Brain pericyte (primary cell): ENCODE data around the gene TMEM184B.
A peak's percentile ranks its signal among the peaks of the same experiment; 100 is the strongest.
"Not testable (repeated sequence)": the region's sequence is repeated elsewhere in the genome, so short reads cannot be mapped to it uniquely, and the experiment has no call there.

Experiments
- DNase-seq: peaks from one replicate; pipeline ENCODE4 v3.0.0-alpha.2; 2012; ENCODE audit warnings: low read depth, low spot score

The TMEM184B gene

GRCh38 chr22:38181453-38182200 lies 91.2 kb downstream of the TMEM184B start, which contains the start of gene PLA2G6:
TSS of gene PLA2G6 (minus strand) at chr22:38181830. CDS start at chr22:38169426, 12,404 bp downstream.
- peak; percentile 96 for DNase-seq

- DNase-seq: no peak
Measured at GRCh38 chr22:38180841-38181452, 91.9 kb downstream of the TMEM184B start.

- not testable (repeated sequence) for DNase-seq
Measured at GRCh38 chr22:38178605-38178937, 94.2 kb downstream of the TMEM184B start.

- DNase-seq: no peak
Measured at GRCh38 chr22:38177926-38178604, 94.7 kb downstream of the TMEM184B start.

GRCh38 chr22:38177571-38177925 lies 95.3 kb downstream of the TMEM184B start:
- DNase-seq: not testable (repeated sequence)

GRCh38 chr22:38177044-38177443 lies 95.8 kb downstream of the TMEM184B start:
- no peak for DNase-seq

GRCh38 chr22:38176170-38176741 lies 96.6 kb downstream of the TMEM184B start:
- DNase-seq: no peak

GRCh38 chr22:38175206-38176118 lies 97.3 kb downstream of the TMEM184B start:
- no peak for DNase-seq

GRCh38 chr22:38174626-38175025 lies 98.2 kb downstream of the TMEM184B start:
- no peak for DNase-seq

GRCh38 chr22:38173641-38173906 lies 99.2 kb downstream of the TMEM184B start:
- no peak for DNase-seq

- no peak for DNase-seq
Measured at GRCh38 chr22:38172832-38173640, 99.8 kb downstream of the TMEM184B start.

GRCh38 chr22:38171927-38172831 lies 100.6 kb downstream of the TMEM184B start:
- DNase-seq: no peak

- DNase-seq: no peak
Measured at GRCh38 chr22:38170469-38170868, 102.3 kb downstream of the TMEM184B start.
